GM21717 (cell line): ENCODE data around the gene IPP.
"Not testable (repeated sequence)": the region's sequence is repeated elsewhere in the genome, so short reads cannot be mapped to it uniquely, and the experiment has no call there.

ENCODE experiments used
- ATAC-seq: cut with Tn5 transposase; IDR thresholded peaks from one replicate; pipeline ENCODE4 v1.9.1; 2021; ENCODE audit warnings: mild to moderate bottlenecking, moderate library complexity; ENCODE audit not compliant: unreplicated experiment

Gene IPP

GRCh38 chr1:45750298-45751038, at the start of gene IPP:
IPP (minus strand) TSS chr1:45750653; CDS start chr1:45746411, 4,242 bp downstream.
- ATAC-seq: peak; percentile 90

GRCh38 chr1:45796946-45797345, 46.5 kb upstream of the IPP start:
- no peak for ATAC-seq

- no peak for ATAC-seq
Observed at GRCh38 chr1:45796381-45796780, 45.9 kb upstream of the IPP start.

GRCh38 chr1:45793942-45794604, 43.6 kb upstream of the IPP start:
- no peak for ATAC-seq

- ATAC-seq: no peak
Observed at GRCh38 chr1:45792744-45793143, 42.3 kb upstream of the IPP start.

GRCh38 chr1:45789601-45790000, 39.1 kb upstream of the IPP start:
- ATAC-seq: no peak

- ATAC-seq: no peak
Observed at GRCh38 chr1:45787905-45788304, 37.5 kb upstream of the IPP start.

GRCh38 chr1:45785583-45785982, 35.1 kb upstream of the IPP start:
- ATAC-seq: no peak

- ATAC-seq: no peak
Observed at GRCh38 chr1:45775794-45776193, 25.3 kb upstream of the IPP start.

GRCh38 chr1:45772971-45773370, 22.5 kb upstream of the IPP start:
- ATAC-seq: no peak

GRCh38 chr1:45769261-45769932, 18.9 kb upstream of the IPP start:
- no peak for ATAC-seq

- ATAC-seq: no peak
Observed at GRCh38 chr1:45767035-45767434, 16.6 kb upstream of the IPP start.

GRCh38 chr1:45765999-45766792, 15.7 kb upstream of the IPP start:
- no peak for ATAC-seq

- ATAC-seq: no peak
Observed at GRCh38 chr1:45762291-45762690, 11.8 kb upstream of the IPP start.

GRCh38 chr1:45755697-45756096, 5.2 kb upstream of the IPP start:
- no peak for ATAC-seq

GRCh38 chr1:45753248-45754037, 3.0 kb upstream of the IPP start:
- no peak for ATAC-seq

GRCh38 chr1:45752441-45753052, 2.1 kb upstream of the IPP start:
- ATAC-seq: no peak

GRCh38 chr1:45752014-45752413, 1.6 kb upstream of the IPP start:
- ATAC-seq: no peak

- ATAC-seq: not testable (repeated sequence)
Observed at GRCh38 chr1:45751039-45751838, 786 bp upstream of the IPP start.
